ENCODE results near the gene GPD1L. TPM values are rescaled to one million over a fixed set of nuclear protein-coding genes. Genes with fewer than 3 reads are reported as not detected.
A peak's percentile ranks its signal among the peaks of the same experiment; 100 is the strongest.

Gene GPD1L
- total and polyA plus RNA-seq, 11 donors, result 97.4 to 340 (median 164) TPM

GRCh38 chr3:32200490-32200889 lies 94.1 kb downstream of the GPD1L start:
- Histone ChIP-seq H3K27ac (peak overlapping the region; percentile 47 to 88 (median 76)), H3K4me1 (peaks cover 0 to 48% (median 30%) of the 10 kb centered on the region in 12 donors), H3K4me3 (peak overlapping the region in 1 of 12 donors; percentile 6), H3K36me3 (no peaks in the 10 kb centered on the region), H3K27me3 (no peaks in the 10 kb centered on the region), H3K9me3 (no peaks in the 10 kb centered on the region)
- DNase-seq, result peak; percentile 77 to 86 (median 85)
- TF ChIP-seq POLR2A (IDR thresholded peaks at IDR 0.05) (no peak), CTCF (IDR thresholded peaks at IDR 0.05) (no peak)
- ATAC-seq, result peak; percentile 81 to 92 (median 88)
- intact Hi-C loops (cut with DNase I), result loop anchor here in 3 of 10 donors (2.0 to 5.0 kb wide), 2 partner anchors 37 to 38 kb away; partner anchors contain the start of gene CMTM8 (in 3 of the 3)
- WGBS, 4 donors, result 32 to 56% (median 39%) methylated on average over 7 of the region's 7 CpGs

- intact Hi-C loops (cut with DNase I), result loop anchor here in 3 of 10 donors (2.0 to 5.0 kb wide), 2 partner anchors 36 to 38 kb away; partner anchors contain the start of gene CMTM8 (in 3 of the 3)
- WGBS, 4 donors, result 38 to 59% (median 49%) methylated on average over 8 to 10 of the region's 10 CpGs
- peak overlapping the region in 2 of 12 donors; percentile 3 to 6 for H3K4me3 ChIP-seq
- DNase-seq (peak; percentile 28 to 66 (median 51)), ATAC-seq (peak; percentile 51 to 79 (median 63))
- no peak for TF ChIP-seq CTCF (IDR thresholded peaks at IDR 0.05)
- TF ChIP-seq POLR2A (IDR thresholded peaks at IDR 0.05), result no peak
- H3K27ac ChIP-seq, result peak overlapping the region; percentile 63 to 88 (median 76)
- no peaks in the 10 kb centered on the region for H3K27me3 ChIP-seq
- H3K4me1 ChIP-seq, result peaks cover 0 to 46% (median 30%) of the 10 kb centered on the region in 12 donors
- no peaks in the 10 kb centered on the region for H3K36me3 ChIP-seq
- no peaks in the 10 kb centered on the region for H3K9me3 ChIP-seq
Observed at GRCh38 chr3:32200992-32201758, 94.8 kb downstream of the GPD1L start.

- 80 to 96% (median 91%) methylated on average over 1 of the region's 1 CpG for WGBS, 4 donors
- Histone ChIP-seq H3K9me3 (no peaks in the 10 kb centered on the region), H3K4me1 (peaks cover 0 to 44% (median 31%) of the 10 kb centered on the region in 12 donors), H3K4me3 (no peak overlapping the region), H3K27ac (peak overlapping the region in 8 of 12 donors; percentile 68 to 85 (median 78)), H3K27me3 (no peaks in the 10 kb centered on the region), H3K36me3 (no peaks in the 10 kb centered on the region)
- TF ChIP-seq CTCF (IDR thresholded peaks at IDR 0.05) (no peak), POLR2A (IDR thresholded peaks at IDR 0.05) (no peak)
- DNase-seq (no peak), ATAC-seq (no peak)
- intact Hi-C loops (cut with DNase I), result loop anchor here in 1 of 10 donors (5.0 kb wide), 1 partner anchor 35 kb away; the partner anchor contains the start of gene CMTM8
Observed at GRCh38 chr3:32202496-32202895, 96.1 kb downstream of the GPD1L start.

- DNase-seq, result no peak
- no peaks in the 10 kb centered on the region for H3K9me3 ChIP-seq
- no peaks in the 10 kb centered on the region for H3K36me3 ChIP-seq
- H3K27me3 ChIP-seq, result no peaks in the 10 kb centered on the region
- H3K27ac ChIP-seq, result no peak overlapping the region
- peaks cover 0 to 44% (median 31%) of the 10 kb centered on the region in 12 donors for H3K4me1 ChIP-seq
- no peak for ATAC-seq
- H3K4me3 ChIP-seq, result no peak overlapping the region
- intact Hi-C loops (cut with DNase I), result loop anchor here in 1 of 10 donors (5.0 kb wide), 1 partner anchor 33 kb away; the partner anchor contains the start of gene CMTM8
- TF ChIP-seq CTCF (IDR thresholded peaks at IDR 0.05) (no peak), POLR2A (IDR thresholded peaks at IDR 0.05) (no peak)
Observed at GRCh38 chr3:32203854-32204253, 97.4 kb downstream of the GPD1L start.

Data from heart left ventricle (tissue), 16 donors.